Measurements from ENCODE around the gene HNRNPDL.
"Not testable (repeated sequence)": the region's sequence is repeated elsewhere in the genome, so short reads cannot be mapped to it uniquely, and the experiment has no call there.

The HNRNPDL gene

GRCh38 chr4:82431831-82432230 lies 1.6 kb upstream of the HNRNPDL start:
- DNase-seq, result no peak

GRCh38 chr4:82430964-82431745 lies 893 bp upstream of the HNRNPDL start:
- peak; percentile 45 for DNase-seq

- DNase-seq, result no peak
Observed at GRCh38 chr4:82429728-82430192, 502 bp downstream of the HNRNPDL start.

- peak; percentile 79 for DNase-seq
Observed at GRCh38 chr4:82428969-82429727, 1.1 kb downstream of the HNRNPDL start.

GRCh38 chr4:82428526-82428968 lies 1.7 kb downstream of the HNRNPDL start:
- no peak for DNase-seq

GRCh38 chr4:82425478-82425877 lies 4.8 kb downstream of the HNRNPDL start:
- no peak for DNase-seq

- DNase-seq, result no peak
Observed at GRCh38 chr4:82423245-82424054, 6.8 kb downstream of the HNRNPDL start.

GRCh38 chr4:82422616-82423015 lies 7.6 kb downstream of the HNRNPDL start:
- no peak for DNase-seq

- no peak for DNase-seq
Observed at GRCh38 chr4:82421796-82422560, 8.3 kb downstream of the HNRNPDL start.

- DNase-seq, result no peak
Observed at GRCh38 chr4:82419451-82419850, 10.8 kb downstream of the HNRNPDL start.

- no peak for DNase-seq
Observed at GRCh38 chr4:82415922-82416365, 14.3 kb downstream of the HNRNPDL start.

GRCh38 chr4:82415061-82415460 lies 15.2 kb downstream of the HNRNPDL start:
- not testable (repeated sequence) for DNase-seq

GRCh38 chr4:82403725-82404124 lies 26.5 kb downstream of the HNRNPDL start:
- DNase-seq, result no peak

GRCh38 chr4:82402196-82402775 lies 28.0 kb downstream of the HNRNPDL start:
- no peak for DNase-seq

GRCh38 chr4:82401600-82401999 lies 28.7 kb downstream of the HNRNPDL start:
- DNase-seq, result no peak

- DNase-seq, result no peak
Observed at GRCh38 chr4:82398263-82398662, 32.0 kb downstream of the HNRNPDL start.

- no peak for DNase-seq
Observed at GRCh38 chr4:82397527-82397926, 32.7 kb downstream of the HNRNPDL start.

- DNase-seq, result no peak
Observed at GRCh38 chr4:82394896-82395295, 35.4 kb downstream of the HNRNPDL start.

GRCh38 chr4:82390061-82390460 lies 40.2 kb downstream of the HNRNPDL start:
- DNase-seq, result not testable (repeated sequence)

- no peak for DNase-seq
Observed at GRCh38 chr4:82388405-82388804, 41.9 kb downstream of the HNRNPDL start.

- not testable (repeated sequence) for DNase-seq
Observed at GRCh38 chr4:82386312-82386711, 44.0 kb downstream of the HNRNPDL start.

GRCh38 chr4:82382751-82383150 lies 47.5 kb downstream of the HNRNPDL start:
- DNase-seq, result no peak
